ENCODE measurements around the gene CAPN14.

CAPN14 gene

DNA sequence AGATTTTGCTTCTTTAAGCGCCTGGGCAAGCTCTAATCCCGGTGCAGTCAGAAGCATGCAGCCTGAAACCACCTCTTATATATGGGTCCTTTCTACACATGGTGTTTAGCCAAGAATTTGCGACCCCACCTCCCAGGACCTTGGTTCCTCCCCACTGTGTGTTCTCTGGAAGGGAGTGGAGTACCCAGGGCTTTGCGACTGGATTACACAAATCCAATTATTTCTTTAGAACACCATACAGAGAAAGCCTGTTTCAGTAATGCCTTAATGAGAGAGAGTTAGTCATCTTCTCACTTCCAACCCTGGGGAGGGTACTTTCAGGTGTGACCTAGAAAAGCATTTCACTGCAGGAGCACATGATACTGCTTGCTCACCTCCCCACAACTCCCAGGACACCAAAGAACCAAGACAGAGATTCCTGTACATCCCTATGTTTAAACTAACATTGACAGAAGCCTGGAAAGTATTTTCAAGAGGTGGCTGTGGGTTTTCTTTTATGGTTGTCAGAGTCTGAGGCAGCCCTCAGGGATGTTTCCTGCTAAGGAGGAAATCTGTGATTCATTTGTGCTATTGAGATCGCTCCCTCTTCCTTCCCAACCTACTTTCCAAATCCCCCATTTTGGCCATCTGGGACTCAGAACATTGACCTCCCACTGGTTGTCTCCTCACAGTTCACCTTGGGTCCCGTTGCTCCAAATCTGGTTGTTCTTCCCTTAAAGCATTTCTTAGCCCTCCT, at the start of gene CAPN14:
TSS of gene CAPN14 (minus strand) at position 51 of the 736 bp plus-strand sequence. CDS start 12,068 bp downstream, outside the sequence.
- in situ Hi-C loops (cut with MboI; ENCODE audit: low sequenced_read_pairs), result no loop called here

GRCh38 chr2:31266804-31267203, 49.5 kb upstream of the CAPN14 start:
- in situ Hi-C loops (cut with MboI; ENCODE audit: low sequenced_read_pairs), result no loop called here

GRCh38 chr2:31265234-31265633, 47.9 kb upstream of the CAPN14 start:
- in situ Hi-C loops (cut with MboI; ENCODE audit: low sequenced_read_pairs), result no loop called here

DNA sequence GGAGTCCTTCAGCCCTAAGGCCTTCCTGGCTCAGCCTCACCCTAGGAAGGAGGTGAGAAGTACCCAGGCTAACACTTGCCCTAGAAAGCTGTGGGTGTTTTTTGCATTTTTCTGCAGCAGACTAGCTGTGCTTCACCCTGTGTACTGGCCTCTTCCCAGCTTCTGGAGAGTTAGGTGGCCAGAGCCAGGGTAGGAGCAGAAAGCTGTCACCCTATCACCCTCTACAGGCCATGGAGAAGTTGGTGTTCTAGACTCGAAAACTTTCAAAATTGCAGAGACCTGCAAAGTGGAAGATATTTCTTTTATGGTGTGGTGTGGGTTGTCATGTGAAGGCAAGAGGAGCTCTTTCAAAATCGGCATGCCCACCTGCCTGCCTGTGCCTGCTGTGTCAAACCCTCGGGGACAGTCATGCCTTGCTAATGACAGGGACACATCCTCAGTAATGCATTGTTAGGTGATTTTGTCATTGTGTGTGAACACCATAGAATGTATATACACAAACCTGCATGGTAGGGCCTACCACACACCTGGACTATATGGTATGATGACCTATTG, 46.4 kb upstream of the CAPN14 start:
- in situ Hi-C loops (cut with MboI; ENCODE audit: low sequenced_read_pairs), result no loop called here

DNA sequence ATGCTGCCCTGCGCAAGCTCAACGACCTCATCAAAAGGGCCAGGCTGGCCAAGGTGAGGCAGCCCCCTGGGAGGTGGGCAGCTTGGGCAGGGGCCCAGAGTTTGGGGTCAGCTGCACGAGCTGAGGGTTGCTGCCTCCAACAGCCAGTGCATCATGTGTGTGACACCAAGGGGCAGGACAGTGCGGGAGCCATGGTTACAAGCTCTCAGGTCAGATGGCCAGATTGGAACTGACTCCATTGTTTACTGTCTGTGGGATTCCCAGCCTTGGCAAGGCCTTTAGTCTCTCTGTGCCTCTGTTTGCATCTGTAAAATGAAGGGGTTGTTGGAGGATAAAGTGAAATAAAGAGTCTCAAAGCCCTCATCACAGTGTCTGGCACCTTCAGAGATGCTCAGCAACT, 43.6 kb upstream of the CAPN14 start:
- in situ Hi-C loops (cut with MboI; ENCODE audit: low sequenced_read_pairs), result no loop called here

DNA sequence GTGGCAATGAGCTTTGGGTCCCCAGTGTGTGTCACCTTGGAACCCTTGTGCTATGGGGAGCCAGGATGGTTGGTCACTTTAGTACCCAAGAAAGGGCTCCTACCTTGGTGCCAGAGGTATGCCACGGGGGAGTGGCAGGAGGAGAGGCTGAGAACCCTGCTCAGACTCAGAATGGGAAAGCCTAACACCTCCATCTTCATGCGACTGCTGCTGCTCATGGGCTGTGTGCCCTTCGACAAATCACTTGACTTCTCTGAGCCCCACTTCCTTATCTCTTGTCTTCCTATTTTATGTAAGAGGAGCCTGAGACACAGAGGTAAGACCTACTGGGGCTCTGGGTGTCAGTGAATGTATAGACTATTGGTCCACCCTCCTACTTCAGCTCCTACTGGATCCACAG, 41.8 kb upstream of the CAPN14 start:
- in situ Hi-C loops (cut with MboI; ENCODE audit: low sequenced_read_pairs), result no loop called here

DNA sequence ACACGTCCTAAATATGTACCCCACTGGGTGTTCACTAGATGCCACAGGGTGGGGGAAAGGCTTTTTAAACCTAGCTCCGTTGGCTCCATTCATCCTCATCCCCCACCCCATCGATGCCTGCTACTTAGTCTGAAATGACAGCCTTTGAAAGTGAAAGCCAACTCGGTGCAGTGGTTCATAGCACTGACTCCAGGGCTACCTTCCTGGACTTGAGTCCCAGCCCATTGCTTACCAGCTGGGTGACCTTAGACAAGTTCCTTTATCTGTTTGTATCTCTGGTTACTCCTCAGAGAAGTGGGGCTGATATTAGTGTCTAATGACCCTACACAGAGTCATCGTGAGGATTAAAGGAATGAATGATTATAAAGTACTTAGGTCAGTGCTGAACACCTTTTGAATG, 41.0 kb upstream of the CAPN14 start:
- in situ Hi-C loops (cut with MboI; ENCODE audit: low sequenced_read_pairs), result no loop called here

DNA sequence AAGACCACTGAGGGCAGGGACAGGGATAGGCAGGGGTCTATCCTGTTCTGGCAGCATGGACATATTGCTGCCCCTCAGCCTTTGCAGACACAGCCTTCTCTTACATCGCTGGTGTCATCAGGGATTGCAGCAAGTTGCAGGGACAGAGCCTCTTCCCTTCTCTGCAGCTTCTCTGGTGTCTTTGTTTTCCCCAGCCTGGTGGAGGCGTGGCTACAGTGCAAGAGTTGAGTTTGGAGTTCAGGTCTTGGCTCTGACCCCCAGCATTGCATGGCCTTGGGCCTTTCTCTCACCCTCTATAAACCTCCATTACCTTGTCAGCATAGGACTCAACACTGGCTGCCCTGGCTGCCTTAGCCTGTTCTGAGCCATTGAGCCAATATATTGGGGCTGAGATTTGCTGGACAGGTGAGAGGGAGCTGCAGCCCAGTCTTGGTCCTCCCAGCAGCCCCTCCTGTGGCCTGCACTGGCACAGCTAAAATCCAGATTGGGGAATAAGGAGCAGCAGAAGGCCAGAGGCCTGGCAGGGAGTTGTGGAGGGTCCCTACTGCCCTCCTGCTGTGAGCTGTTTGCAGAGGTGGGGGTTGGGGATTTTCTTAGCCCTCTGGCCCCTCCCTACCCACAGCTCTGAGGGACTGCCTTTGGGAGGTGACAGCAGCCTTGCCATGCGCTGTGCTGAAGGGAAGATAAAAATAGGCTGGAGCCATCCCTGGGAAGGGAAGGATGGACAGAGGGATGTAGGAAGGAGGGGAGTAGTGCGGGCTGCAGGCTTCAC, 39.5 kb upstream of the CAPN14 start:
- in situ Hi-C loops (cut with MboI; ENCODE audit: low sequenced_read_pairs), result no loop called here

DNA sequence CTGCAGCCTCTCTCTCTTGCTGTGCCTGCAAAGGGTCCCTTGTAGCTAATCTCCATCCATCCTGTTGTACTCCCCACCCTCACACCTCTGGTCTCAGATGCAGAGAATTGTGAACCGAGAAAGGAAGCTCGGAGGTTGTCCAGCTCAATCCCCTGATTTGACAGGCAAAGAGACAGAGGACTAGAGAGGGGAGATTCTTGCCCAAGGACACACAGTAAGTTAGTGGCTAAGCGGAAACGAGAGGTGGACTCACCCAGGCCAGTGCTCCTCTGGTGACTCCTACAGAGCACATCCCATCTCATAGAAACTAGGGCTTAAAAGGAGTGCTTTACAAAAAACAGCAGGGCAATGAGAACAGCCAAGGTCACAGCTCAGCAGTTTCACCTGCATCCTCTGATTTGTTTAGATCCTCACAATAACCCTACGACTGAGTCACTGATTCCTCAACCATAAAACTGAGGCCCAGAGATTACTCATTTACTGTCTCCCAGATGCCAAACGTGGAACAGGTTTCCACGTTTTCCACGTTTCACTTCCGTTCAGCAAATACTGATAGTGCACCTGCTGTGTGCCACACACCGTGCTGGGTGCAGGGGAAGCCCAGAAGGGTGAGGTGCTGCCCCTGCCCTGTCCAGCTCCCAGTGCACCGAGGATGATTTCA, 38.7 kb upstream of the CAPN14 start:
- in situ Hi-C loops (cut with MboI; ENCODE audit: low sequenced_read_pairs), result no loop called here

DNA sequence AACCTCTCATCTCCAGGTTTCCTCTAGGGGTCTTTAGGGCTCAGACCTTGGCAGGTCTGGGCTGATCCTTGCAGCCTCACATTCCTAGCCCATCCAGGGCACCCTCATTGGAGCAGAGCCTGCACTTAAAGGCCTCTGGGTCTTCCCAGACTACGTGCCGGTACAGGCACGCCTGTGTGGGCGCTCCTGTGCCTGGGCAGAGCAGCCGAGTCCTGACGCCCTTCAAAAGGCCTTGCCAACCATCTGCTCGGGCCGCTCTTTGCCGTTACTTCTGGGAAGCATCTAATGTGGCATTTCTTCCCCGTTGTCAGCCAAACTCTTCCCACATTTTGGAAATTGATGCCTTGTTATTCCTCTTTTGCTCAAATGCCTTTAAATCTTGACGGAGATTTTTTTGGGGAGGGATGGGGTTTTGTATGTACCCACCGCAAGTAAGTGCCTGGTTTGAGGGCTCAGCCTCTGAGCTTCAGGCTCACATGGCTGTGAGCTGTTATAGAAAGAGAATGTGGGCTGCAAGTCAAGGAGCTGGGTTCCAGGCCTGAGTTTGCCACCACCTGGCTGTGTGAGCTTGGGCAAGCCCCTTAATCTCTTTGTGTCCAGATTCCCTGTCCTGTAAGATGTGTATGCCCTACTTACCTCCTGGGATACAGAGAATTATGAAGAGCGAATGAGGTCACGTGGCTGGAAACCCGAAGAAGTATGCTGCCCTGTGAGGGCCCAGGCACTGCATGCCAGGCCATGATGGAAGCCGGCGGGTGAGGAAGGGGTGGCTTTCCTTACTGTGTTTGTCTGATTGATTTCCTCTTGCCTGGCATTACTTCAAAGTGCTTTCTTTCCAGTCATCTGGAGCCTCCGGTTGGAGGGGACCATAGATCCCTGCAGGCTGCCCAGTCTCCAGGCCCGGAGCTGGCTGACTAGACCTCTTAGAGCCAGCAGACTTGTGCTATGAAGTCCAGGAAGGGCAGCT, 37.2 kb upstream of the CAPN14 start:
- in situ Hi-C loops (cut with MboI; ENCODE audit: low sequenced_read_pairs), result no loop called here

GRCh38 chr2:31253356-31254131, 36.2 kb upstream of the CAPN14 start:
- in situ Hi-C loops (cut with MboI; ENCODE audit: low sequenced_read_pairs), result no loop called here

DNA sequence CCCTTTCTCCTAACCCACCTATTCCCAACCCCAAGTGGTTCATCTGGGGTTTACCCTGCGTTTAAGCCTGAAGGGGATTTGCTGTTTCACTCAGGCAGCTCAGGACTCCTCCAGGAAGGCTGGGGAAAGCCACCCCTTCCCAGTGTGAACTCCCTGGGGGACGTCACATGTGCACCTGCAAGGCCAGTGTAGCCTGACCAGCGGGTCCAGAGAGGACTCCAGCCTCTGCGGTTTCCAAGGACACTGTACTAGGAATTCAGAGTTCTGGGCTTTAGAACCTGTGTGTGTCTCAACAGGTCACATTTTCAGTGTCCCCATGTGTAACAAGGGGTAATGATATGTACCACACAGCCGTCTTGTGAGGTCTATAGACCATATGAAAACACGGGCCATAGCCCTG, 34.5 kb upstream of the CAPN14 start:
- in situ Hi-C loops (cut with MboI; ENCODE audit: low sequenced_read_pairs), result no loop called here

DNA sequence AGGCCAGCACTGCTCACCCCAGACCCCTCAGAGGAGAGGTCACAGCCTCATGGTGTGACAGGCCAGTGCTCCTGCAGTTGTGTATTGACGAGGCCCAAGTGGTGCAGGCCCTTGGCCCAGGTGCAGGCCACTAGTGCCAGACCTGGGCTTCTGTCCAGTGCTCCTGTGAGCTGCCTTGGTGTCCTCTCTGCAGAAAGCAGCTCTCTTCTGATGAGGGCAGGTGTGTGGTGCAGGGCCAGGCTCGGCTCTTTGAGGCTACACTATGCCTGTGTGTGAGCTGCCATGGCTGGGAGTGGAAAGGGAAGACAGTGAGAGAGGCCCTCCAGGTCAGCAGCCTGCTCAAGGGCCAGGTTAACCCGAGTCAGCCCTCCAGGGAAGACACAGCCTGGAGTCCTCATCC, 33.7 kb upstream of the CAPN14 start:
- in situ Hi-C loops (cut with MboI; ENCODE audit: low sequenced_read_pairs), result no loop called here

- in situ Hi-C loops (cut with MboI; ENCODE audit: low sequenced_read_pairs), result no loop called here
Measured at GRCh38 chr2:31249009-31249690, 31.8 kb upstream of the CAPN14 start.

DNA sequence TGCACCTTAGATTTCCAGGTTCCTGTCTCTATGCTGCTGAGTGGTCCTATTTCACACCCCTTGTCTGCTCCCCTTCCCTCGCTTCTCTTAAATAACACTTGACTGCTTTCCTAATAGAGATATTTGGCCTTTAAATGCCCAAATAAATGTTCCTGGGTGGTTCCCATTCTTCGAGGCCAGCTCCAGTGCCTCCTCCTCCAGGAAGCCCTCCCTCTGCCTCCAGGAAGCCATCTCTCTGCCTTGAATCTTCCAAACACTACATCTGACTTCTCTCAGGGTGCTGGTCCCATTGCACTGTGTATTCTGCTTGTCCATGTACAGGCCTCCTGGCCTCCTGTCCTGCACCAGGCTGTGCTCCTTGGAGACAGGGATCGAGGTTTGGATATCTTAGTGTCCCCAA, 30.8 kb upstream of the CAPN14 start:
- in situ Hi-C loops (cut with MboI; ENCODE audit: low sequenced_read_pairs), result no loop called here

DNA sequence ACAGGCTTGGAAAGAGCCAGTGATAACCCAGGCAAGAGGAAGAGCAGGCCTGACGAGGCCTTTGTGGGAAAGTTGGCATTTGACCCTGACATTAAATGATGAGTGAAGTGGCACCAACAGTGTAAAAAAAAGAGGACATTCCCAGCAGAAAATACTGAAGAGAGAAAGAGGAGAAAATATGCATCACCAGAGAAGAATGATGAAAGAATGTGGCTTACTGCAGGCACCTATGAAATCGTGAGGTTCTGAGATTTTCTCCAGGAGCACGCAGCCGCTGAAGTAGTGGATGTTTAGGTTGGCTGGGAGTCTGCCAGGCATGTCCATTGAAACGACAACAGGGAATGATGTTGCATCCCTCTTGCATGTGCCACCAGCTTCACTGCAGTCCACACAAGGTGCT, 30.4 kb upstream of the CAPN14 start:
- in situ Hi-C loops (cut with MboI; ENCODE audit: low sequenced_read_pairs), result no loop called here

- in situ Hi-C loops (cut with MboI; ENCODE audit: low sequenced_read_pairs), result no loop called here
Measured at GRCh38 chr2:31246184-31246852, 29.0 kb upstream of the CAPN14 start.

DNA sequence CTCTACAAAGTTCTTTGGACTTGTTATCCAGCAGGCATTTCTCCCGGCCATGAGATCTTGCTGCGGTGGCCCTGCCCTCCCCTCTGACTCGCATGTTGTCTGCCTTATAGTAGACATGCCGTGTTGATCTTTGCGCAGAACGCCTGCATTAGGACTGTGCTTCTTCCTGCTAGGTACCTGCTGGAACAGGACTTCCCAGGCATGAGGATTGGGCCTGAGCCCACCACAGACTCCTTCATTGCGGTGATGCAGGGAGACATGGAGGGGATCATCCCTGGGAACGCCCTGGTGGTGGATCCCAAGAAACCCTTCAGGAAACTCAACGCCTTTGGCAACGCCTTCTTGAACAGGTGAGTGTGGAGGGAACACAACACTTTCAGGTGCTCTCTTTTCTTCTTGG, 26.8 kb upstream of the CAPN14 start:
- in situ Hi-C loops (cut with MboI; ENCODE audit: low sequenced_read_pairs), result no loop called here

DNA sequence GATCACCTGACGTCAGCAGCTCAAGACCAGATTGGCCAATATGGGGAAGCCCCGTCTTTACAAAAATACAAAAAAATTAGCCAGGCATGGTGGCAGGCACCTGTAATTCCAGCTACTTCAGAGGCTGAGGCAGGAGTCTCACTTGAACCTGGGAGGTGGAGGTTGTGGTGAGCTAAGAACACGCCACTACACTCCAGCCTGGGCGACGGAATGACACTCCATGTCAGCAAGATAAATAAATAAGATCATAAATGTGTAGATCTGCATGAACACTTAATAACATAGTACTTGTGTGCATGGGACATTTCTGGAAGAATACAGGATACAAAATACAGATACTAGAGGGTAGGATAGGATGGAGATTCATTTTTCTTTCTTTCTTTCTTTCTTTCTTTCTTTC, 25.7 kb upstream of the CAPN14 start:
- in situ Hi-C loops (cut with MboI; ENCODE audit: low sequenced_read_pairs), result no loop called here

Measured in HL-60/S4 treated with phorbol 12-myristate 13-acetate at 8.2 ng/mL for 4 days and 3 days (cell line).